Measurements from ENCODE around the gene SRMS.

The SRMS gene

GRCh38 chr20:63501818-63502670, 45.5 kb downstream of the SRMS start:
- DNase-seq (ENCODE audit: low read depth in 2 of 2) = no peak

GRCh38 chr20:63500902-63501817, 46.4 kb downstream of the SRMS start:
- no peak for DNase-seq (ENCODE audit: low read depth in 2 of 2)

GRCh38 chr20:63500151-63500901, 47.2 kb downstream of the SRMS start:
- no peak for DNase-seq (ENCODE audit: low read depth in 2 of 2)

- no peak for DNase-seq (ENCODE audit: low read depth in 2 of 2)
These were observed 48.1 kb downstream of the SRMS start for GRCh38 chr20:63499338-63499969.

GRCh38 chr20:63498960-63499337, 48.6 kb downstream of the SRMS start, which contains the start of gene EEF1A2:
Gene EEF1A2 (minus strand): TSS chr20:63499083. CDS start chr20:63497763, 1,320 bp downstream.
- no peak for DNase-seq (ENCODE audit: low read depth in 2 of 2)

- no peak for DNase-seq (ENCODE audit: low read depth in 2 of 2)
These were observed 49.3 kb downstream of the SRMS start for GRCh38 chr20:63497946-63498935.

- no peak for DNase-seq (ENCODE audit: low read depth in 2 of 2)
These were observed 50.2 kb downstream of the SRMS start for GRCh38 chr20:63497138-63497945.

GRCh38 chr20:63496596-63497120, 50.9 kb downstream of the SRMS start:
- no peak for DNase-seq (ENCODE audit: low read depth in 2 of 2)

GRCh38 chr20:63495741-63496595, 51.6 kb downstream of the SRMS start:
- DNase-seq (ENCODE audit: low read depth in 2 of 2) = no peak

- DNase-seq (ENCODE audit: low read depth in 2 of 2) = no peak
These were observed 52.3 kb downstream of the SRMS start for GRCh38 chr20:63495167-63495720.

- DNase-seq (ENCODE audit: low read depth in 2 of 2) = no peak
These were observed 53.0 kb downstream of the SRMS start for GRCh38 chr20:63494420-63495166.

GRCh38 chr20:63494084-63494419, 53.5 kb downstream of the SRMS start:
- DNase-seq (ENCODE audit: low read depth in 2 of 2) = no peak

- DNase-seq (ENCODE audit: low read depth in 2 of 2) = no peak
These were observed 54.0 kb downstream of the SRMS start for GRCh38 chr20:63493563-63494020.

- no peak for DNase-seq (ENCODE audit: low read depth in 2 of 2)
These were observed 54.6 kb downstream of the SRMS start for GRCh38 chr20:63492982-63493381.

GRCh38 chr20:63492518-63492917, 55.0 kb downstream of the SRMS start:
- DNase-seq (ENCODE audit: low read depth in 2 of 2) = no peak

GRCh38 chr20:63491635-63492230, 55.8 kb downstream of the SRMS start:
- DNase-seq (ENCODE audit: low read depth in 2 of 2) = no peak

GRCh38 chr20:63491078-63491477, 56.5 kb downstream of the SRMS start:
- DNase-seq (ENCODE audit: low read depth in 2 of 2) = no peak

Measured in fibroblast of skin of left biceps (primary cell).